HuH-7 (cell line): Measurements from ENCODE around the gene LATS2.
A peak's percentile ranks its signal among the peaks of the same experiment; 100 is the strongest.

Source experiments
- DNase-seq: peaks from one replicate; pipeline ENCODE4 v3.0.0; 2011; ENCODE audit warnings: low spot score

The LATS2 gene

DNA sequence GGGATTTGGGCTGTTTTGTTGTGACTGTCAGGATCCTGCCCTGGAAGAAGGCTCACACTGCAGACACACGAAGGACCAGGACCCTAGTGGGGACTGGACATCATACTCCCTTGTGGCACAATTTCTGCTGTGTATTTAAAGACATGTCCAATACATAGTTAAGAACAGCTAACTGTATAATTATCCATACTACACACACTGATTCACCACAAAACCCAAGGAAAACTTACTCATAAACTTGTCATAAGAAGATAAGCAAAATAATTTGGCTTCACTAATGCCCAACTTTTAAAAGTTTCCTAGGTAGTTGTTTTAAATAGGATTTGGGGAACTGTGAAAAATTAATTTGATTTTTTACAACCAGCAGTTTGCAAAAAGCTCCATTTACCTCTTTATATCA is 46.1 kb downstream of the LATS2 start:
- DNase-seq, result no peak

DNA sequence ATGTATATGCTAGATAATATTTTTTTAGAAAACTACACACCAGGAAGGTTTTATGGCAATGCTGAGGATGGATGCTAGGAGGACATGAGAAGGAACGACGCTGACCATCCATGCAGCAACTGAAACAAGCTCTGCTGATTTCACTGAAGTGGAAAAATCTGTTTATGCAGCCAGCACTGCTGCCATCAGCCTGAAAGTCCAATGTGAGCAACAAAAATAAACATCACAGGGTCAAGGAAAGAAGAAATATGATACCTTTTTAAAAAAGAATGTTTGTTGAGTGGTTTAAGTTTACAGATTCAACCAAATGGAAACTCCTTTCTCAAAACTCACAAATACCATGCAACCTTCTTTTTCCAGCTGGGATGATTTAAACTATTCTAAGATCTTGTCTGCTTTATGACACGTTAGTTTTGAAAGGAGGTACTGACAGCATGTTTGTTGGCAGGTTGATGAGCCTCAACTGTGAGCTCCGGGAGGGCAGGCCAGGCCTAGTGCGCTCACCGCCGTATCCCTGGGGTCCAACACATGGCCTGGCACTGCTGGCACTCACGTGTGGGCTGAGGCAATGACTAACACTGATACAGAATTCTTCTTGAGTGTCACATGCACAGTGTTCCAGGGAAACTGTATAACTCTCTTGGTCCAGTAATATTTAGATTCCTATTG is 46.8 kb downstream of the LATS2 start:
- peak; percentile 44 for DNase-seq

DNA sequence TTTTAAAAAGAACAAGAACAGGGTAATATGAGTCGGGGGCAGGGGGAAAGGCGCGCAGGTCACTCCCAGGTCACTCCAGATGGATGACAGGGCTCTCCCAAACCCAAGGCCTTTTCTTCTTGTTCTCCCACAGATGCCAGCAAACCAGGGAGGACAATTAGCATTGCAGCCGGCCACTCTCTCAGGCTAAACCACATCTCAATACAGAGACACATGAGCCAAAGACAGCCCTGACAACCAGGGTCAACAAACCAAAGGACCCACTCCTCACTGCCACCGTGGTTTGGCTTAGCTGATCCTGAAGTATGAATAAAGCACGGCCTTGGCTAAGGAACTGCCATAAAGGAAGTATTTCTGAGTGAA is 47.3 kb downstream of the LATS2 start:
- no peak for DNase-seq

DNA sequence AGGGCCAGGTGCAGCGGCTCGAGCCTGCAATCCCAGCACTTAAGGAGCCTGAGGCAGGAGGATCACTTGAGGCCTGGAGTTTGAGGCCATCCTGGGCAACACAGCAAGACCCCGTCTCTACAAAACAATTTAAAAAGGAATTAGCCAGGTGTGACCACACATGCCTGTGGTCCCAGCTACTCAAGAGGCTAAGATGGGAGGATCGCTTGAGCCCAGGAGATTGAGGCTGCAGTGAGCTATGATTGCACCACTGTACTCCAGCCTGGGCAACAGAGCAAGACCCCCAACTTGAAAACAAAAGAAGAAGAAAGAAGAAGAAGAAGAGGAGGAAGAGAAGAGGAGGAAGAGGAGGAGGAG is 47.7 kb downstream of the LATS2 start:
- DNase-seq, result no peak

DNA sequence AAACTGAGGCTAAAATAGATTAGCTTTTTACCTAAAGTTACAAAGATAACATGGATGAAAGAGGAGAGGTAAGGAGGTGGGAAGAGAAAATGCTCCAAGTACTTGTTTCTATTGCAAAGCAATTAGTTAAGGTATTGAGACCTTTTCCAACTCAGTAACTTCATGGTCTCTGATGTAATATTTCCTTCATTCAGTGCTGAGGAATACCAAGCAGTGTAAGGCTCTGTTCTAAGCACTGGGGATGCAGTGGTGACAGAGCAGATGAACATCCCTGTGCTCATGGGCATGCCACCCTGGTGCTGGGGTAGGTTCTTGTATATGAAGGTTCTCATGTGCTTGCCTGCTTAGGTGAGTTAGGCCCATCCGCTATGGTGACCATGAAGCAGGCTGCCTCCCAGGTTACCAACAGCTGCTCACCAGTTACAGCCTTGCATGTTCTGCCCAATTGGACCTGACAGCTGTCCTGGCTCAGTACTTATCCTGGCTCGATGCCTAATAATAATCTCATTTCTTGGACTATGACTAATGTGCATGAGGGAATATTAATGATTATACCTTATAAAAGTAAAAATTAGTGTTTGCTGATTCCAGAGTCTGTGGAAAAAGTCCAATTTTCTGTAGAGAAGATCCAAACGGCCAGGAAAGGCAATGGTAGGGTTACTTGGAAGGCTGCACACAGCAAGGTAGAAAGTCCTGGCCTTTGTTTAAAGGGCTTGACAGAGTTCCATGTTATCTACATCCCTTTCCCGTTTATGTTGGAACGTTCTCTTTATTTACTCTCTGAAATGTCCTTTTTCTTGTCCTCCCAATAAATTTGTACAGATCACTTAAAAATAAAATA is 48.3 kb downstream of the LATS2 start:
- no peak for DNase-seq

DNA sequence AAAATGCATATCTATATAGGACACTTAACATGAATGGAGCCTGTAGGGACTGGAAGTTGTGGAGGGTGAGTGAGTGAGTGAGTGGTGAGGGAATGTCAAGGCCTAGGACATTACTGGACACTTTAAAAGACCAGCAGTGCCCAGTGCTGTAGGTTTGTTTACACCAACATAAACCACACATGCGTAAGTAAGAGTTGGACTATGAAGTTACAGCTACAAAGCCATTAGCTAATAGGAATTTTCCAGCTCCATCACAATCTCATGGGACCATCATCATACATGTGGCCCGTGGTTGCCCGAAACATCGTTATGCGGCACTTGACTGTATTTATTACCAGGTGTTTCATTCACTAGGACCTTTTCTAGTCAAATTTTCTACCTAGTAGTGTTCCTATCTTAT is 49.2 kb downstream of the LATS2 start:
- DNase-seq, result no peak

DNA sequence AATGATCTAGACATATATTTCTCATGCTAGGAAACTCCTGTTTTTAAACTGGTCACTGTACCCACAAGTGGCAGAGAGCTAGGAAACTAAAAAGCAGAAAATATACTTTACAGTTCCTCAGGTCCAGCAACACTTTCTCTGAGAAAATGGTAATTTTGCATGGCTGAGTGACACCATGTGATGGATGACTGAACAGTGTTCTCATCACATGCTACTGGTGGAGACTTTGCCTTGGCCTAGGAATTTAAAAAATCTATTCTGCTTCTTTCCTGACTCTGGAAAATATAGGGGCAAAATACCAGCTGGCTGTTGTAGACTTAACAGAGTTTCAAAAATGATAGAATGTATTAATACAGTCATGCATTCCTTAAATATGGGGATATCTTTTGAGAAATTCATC is 50.0 kb downstream of the LATS2 start:
- DNase-seq, result no peak

DNA sequence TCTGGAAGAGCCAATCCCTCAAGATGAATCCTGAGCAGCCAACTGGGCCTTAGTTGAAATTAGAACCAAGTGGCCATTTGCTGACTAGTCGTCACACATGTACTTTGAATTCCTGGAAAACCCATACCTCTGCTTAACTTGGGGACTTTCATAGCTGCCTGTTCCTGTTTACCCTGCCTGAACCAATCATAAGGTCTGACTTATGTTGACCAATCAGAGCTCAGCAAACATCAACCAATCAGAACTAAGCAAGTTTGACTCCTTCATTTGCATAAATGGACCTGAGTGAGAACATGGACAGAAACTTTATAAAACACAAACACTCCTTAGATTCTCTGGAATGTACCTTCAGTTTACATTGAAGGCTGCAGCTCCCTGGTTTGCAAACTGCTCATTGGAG is 50.8 kb downstream of the LATS2 start:
- DNase-seq, result peak; percentile 61

DNA sequence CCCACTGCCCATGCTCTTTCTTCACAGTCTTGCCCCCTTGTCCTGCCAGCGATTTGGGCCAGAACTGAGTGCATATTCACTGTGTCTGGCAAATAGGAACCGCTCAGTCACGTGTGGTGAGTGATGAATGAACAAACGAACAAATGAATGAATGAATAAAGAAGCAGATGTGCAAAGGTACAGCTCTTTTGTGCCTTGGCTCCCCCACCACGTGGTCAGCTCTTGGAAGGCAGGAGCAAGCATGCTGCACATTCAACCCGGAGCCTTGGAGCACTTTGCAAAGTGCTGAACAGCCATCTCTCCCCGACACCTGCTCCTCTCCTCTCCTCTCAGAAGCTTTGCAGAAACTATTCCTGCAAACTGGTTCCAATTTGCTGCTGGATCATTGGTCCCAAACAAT is 52.4 kb downstream of the LATS2 start:
- no peak for DNase-seq

DNA sequence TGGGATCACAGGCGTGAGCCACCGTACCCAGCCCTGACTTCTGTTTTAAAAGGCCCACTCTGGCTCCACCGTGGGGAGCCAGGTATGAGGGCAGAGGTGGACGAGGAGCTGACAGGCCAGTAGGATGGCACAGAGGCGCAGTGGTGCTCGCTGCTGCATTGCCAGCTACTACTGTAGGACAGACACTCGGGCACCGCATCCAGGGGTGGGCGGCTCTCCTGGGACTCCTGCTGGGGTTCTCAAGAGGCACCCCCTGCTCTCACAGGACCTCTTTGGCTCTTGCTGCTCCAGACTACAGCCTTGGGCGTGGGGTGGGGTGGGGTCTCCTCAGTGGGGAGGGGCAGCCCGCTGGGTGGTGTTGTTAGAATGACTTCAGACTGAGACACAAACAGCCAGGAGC is 53.4 kb downstream of the LATS2 start:
- DNase-seq, result no peak

DNA sequence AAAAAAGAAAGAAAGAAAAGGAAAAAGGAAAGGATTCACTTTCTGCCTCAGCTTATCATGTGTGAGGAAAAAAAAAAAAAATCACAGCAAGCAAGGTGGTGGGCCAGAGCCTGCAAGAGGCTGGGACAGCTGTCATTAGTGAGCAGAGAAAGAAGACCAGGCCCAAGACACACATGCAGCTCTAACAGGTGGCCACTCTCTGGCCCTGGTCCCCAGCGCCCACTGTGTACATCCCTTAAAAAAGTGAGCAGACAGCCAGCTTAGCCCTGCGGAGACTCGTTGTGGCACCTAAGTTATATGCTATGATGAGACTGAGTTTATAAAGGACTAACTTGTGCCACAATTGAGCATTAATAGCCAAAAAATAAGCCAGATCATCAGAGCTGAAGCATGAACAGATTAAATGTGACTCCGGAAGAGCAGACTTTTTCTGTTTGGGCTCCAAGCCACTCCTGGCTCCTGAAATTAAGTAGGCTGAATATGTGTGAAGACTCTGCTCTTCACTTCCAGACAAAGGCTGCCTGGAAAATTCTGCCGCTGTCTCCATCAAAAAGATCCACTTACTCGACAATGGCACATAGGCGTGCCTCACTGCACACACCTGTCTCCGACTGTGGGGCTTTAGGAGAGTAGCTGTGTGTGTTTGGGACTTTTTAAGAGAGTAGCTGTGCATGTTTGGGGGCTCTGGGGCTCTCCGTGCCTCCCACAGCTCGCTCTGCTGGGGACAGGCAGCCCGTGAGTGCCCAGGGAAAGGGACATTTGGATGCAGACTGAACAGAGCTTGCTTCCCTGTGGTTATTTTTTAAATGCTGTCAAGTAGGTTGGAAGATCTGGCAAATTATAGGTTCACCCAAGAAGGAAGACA is 55.0 kb downstream of the LATS2 start:
- no peak for DNase-seq

DNA sequence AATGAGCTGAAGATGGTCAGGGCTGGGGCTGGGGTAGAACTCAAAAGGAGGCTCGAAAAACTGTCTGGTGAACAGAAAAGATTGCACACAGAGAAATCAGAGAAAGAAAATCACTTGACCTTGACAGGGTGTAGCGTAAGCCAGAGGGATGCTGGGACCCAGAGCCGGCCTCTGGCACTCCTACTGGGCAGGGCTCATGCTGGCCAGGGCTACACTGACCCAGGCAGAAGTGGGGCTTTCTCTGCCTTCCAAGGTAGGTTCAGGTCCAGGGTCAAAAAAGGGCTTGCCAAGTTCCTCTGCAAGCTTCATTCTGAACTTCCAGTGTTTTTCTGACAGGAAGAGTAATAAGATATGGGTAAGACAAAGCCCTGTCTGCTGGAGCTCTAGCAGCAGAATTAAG is 56.2 kb downstream of the LATS2 start:
- no peak for DNase-seq

DNA sequence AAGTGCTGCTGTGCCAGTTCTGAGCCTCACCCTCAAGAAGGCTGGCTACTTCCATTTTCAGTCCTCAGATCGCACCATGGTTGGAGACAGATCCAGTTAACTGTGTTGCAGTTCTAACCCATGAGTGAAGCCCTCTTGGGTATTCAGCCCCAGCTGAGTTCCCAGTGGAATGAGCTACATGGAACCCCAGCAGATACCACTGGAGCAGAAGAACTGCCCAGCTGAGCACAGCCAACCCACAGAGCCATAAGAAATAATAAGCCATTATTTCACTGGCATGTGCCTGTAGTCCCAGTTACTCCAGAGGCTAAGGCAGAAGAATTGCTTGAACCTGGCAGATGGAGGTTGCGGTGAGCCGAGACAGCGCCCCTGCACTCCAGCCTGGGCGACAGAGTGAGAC is 59.9 kb downstream of the LATS2 start:
- no peak for DNase-seq

DNA sequence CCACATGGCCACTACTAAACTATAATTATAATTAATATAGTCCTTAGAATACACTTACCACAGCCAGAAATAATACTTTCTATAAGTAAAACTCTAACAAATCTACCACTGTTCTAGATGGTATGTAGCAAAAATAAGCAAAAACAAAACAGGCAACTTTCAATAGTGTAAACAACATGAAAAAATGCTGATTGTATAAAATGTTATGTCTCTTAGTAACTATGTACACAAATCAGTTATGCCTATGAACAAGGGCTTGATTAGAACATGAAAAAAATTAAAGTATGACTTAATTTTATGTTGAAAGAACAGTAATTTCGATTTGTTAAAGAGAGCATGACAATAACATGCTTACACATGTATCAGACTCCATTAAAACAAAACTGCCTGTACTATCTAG is 60.7 kb downstream of the LATS2 start:
- DNase-seq, result no peak

DNA sequence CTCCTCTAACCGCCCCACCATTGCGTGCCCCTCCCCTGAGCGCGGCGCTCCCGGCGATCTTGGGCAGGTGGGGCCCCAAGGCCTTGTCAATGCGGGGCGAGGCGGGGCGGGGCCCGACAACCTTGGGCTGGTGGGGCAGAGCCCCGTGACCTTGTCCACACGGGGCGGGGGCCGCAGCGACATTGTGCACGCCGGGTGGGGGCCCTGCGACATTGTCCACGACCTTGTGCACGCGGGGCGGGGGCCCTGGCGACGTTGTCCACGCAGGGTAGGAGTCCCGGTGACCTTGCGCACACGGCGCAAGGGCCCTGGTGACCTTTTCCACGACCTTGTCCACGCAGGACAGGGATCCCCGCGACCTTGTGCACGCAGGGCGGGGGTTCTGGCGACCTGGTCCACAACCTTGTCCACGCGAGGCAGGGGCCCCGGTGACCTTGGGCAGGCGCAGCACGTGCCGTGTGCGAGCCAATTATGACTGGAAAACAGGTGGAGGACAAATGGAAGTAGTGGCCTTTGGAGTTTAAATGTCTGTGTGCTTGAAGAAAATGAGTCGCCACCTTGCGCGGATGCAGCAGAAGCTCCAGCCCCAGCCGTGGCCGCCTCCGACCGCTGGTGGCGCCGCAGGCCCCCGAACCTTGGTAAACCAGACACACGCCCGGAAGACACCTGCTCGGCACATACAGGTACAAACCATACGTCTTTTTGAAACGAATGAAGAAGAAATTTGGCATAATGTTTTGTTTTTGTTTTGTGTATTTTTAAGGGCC is 62.6 kb downstream of the LATS2 start:
- DNase-seq, result no peak

DNA sequence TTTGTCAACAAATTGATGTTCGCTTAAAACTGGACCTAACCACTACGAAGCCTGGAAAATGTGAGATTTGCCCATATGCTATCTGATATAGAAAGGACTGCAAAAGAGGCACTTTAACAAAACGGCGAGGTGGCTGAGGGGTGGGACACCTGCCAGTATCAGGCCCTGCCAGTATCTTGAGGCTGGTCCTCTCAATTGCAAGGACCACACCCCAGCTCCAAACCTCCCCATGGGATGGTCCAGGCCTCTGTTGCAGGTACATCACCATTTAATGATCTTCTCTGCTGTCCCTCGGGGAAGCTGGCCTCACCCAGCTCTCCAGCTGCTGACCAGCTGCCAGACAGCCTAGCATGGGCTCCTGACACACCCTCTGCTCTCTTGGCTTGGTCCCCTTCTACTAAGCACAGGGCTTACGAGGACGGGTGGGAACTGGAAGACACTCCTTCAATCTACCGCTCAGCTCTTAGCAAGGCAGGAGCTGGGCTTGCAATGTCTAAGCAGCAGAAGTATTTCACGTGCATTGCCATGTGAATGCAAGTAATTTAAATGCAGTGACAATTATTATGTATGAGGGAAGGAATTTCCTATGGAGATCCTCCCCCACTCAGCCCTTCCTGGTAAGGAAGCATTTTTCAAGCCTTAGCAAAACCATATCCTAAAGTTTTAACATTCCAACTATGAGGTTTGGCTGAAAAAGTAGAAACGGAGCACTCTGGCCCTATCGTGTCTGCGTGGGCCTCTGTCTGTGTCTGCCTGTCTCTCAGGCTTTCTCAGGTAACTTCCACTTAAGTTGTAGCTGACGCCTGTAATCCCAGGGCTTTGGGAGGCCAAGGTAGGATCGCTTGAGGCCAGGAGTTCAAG is 63.9 kb downstream of the LATS2 start:
- no peak for DNase-seq

DNA sequence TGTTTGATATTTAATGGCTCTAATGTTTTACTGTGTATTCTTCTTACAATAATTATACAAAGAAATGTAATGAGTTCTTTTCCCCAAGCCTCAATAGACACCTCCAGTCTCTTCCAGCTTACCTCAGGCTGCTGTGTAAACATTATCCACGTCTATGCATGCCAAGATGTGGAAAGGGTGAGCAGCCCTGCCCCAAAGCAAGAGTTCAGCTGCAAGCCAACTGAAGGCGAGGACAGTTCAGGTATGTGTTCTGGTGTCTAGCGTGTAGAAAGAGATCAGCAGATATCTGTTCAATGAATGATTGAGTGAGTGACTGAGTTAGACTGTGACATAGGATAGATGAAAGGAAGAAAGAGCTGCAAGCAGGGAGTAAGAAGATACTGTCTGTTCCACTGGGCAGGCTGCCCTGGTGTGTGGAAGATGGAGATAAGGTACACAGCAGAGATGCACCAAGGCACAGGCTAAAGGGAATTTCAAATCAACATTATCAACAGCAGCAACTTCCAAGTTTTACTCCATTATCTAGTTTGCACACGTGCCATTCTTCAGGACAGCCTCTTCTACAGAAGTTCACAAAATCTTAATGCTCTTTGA is 66.0 kb downstream of the LATS2 start:
- no peak for DNase-seq

DNA sequence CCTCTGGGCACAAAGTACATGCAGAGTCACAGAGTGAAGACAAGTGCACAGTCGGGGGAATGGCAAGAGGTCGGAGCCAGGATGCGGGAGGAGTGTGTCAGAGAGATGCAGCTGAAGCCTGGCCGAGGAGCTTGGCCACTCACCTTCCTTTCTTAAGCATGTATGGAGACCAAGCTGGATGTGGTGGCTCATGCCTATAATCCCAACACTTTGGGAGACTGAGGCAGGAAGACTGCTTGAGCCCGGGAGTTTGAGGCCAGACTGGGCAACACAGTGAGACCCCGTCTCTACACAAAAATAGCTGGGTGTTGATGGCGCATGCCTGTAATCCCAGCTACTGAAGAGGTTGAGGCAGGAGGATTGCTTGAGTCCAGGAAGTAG is 67.0 kb downstream of the LATS2 start:
- no peak for DNase-seq

DNA sequence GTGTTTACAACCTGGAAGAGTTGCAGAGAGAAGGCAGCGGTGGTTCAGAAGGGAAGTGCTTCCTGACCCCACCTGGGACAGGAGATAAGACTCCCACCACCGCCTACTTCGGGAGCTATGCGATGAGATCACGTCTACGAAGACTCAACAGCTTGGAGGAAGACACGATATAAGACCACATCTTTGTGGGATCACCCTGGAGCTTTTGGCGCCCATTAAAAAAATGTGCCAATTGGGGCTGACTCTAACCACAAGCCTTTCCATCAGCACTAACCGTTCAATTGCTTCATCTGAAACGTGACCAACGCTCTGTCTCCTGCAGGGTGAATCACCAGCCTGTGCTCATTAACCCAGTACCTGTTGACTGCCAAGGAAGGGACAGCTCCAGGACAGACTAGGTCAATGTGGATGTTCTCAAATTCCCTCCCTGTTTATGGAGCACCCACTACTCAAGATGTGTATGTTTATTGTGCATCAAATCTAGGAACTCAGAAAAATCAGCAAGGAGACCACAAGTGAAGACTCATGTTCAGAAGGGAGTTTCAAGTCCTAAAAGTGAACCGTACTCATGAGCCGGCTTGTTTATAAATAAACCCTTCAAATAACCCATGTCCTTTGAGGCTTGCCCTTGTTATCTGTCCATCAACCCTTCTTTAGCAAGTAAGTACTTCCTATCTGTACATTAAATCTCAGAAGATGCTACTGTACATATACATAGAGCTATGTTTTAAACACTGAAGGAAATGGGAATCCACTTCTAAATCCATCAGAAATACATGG is 67.5 kb downstream of the LATS2 start:
- DNase-seq, result no peak

DNA sequence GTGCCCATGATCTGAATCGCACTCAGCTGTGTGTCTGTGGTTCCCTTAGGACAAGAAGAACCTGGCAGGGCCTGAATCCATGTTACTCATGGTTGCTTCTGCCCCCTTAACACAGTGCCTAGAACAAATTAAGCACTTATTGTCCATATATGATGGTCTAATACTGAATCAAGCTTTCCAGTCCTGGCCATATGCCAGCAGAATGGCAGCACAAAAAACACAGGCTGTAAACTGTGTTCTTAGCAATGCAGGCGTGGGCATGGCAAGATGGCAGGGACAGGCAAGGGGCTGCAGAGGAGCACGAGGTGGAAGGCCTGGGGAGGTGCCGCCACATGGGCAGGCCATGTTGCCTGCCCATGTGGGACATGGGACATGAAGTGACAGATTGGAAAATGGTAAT is 68.2 kb downstream of the LATS2 start:
- DNase-seq, result no peak
